ENCODE results near the gene GUCY1A2. TPM values are rescaled to one million over a fixed set of nuclear protein-coding genes. Genes with fewer than 3 reads are reported as not detected.

GUCY1A2 gene
- total and polyA plus RNA-seq, 2 donors (not counting 1 experiment from before 2014, with no cell fraction given) = not detected

- no peaks in the 10 kb centered on the region for H3K27me3 ChIP-seq (replicated peaks in 1 of 4; ENCODE audit: control extremely low read depth in 1 of 4, control insufficient read depth in 3 of 4, insufficient read depth in 4 of 4, low read length in 3 of 4)
- H2AFZ ChIP-seq (ENCODE audit: insufficient read depth, low read depth, low read length, poor library complexity, severe bottlenecking) = no peak overlapping the region
- H4K20me1 ChIP-seq (ENCODE audit: control insufficient read depth, insufficient read depth, low read length, poor library complexity, severe bottlenecking) = no peaks in the 10 kb centered on the region
- Mint-ChIP-seq H3K4me3 (no peak overlapping the region), H3K27me3 (no peaks in the 10 kb centered on the region), H3K4me1 (no peaks in the 10 kb centered on the region), H3K9me3 (ENCODE audit: insufficient read depth) (peaks cover 2% of the 10 kb centered on the region), H3K27ac (no peak overlapping the region)
- no peak overlapping the region for H3K27ac ChIP-seq (ENCODE audit: low read length in 2 of 2)
- ChIA-PET POLR2A (no interaction called here), CTCF (no interaction called here)
- H3K79me2 ChIP-seq (ENCODE audit: control insufficient read depth, insufficient read depth, low read length) = no peaks in the 10 kb centered on the region
- intact Hi-C loops (cut with micrococcal nuclease) = no loop called here
- ATAC-seq (ENCODE audit: low read depth) (no peak), DNase-seq (no peak)
- no peaks in the 10 kb centered on the region for H3K4me1 ChIP-seq (ENCODE audit: control insufficient read depth in 2 of 2, insufficient read depth in 2 of 2, low read length in 2 of 2)
- TF ChIP-seq EZH2 (IDR thresholded peaks at IDR 0.05; ENCODE audit: borderline replicate concordance, insufficient read depth, low read depth, low read length, poor library complexity, severe bottlenecking) (no peak), CTCF (IDR thresholded peaks at IDR 0.05) (no peak)
- WGBS (ENCODE audit: insufficient coverage) = no CpG with 5 or more reads among the region's 2 CpGs
- no peak overlapping the region for H3K9ac ChIP-seq (ENCODE audit: low read length)
- no peaks in the 10 kb centered on the region for H3K9me3 ChIP-seq (ENCODE audit: control extremely low read depth in 1 of 3, control insufficient read depth in 2 of 3, insufficient read depth in 1 of 3, low read length in 2 of 3)
- H3K36me3 ChIP-seq (replicated peaks in 1 of 2; ENCODE audit: control extremely low read depth in 1 of 2, control insufficient read depth in 1 of 2, extremely low read depth in 1 of 2, insufficient read depth in 2 of 2, low read length in 1 of 2) = no peaks in the 10 kb centered on the region
- no peak overlapping the region for H3K4me2 ChIP-seq (replicated peaks; ENCODE audit: low read depth, low read length, poor library complexity, severe bottlenecking)
- H3K4me3 ChIP-seq (ENCODE audit: control extremely low read depth in 1 of 5, extremely low read depth in 1 of 5, insufficient read depth in 1 of 5, low read depth in 2 of 5, low read length in 4 of 5) = no peak overlapping the region
These were observed 100.3 kb downstream of the GUCY1A2 start for GRCh38 chr11:106917973-106918372.

GRCh38 chr11:106914409-106914808, 103.9 kb downstream of the GUCY1A2 start:
- no peak overlapping the region for H3K27ac ChIP-seq (ENCODE audit: low read length in 2 of 2)
- intact Hi-C loops (cut with micrococcal nuclease) = no loop called here
- DNase-seq = no peak
- H4K20me1 ChIP-seq (ENCODE audit: control insufficient read depth, insufficient read depth, low read length, poor library complexity, severe bottlenecking) = no peaks in the 10 kb centered on the region
- Mint-ChIP-seq H3K4me3 (no peak overlapping the region), H3K9me3 (ENCODE audit: insufficient read depth) (peaks cover 2% of the 10 kb centered on the region), H3K27ac (no peak overlapping the region), H3K4me1 (no peaks in the 10 kb centered on the region), H3K27me3 (no peaks in the 10 kb centered on the region)
- CTCF ChIA-PET = no interaction called here
- H3K4me3 ChIP-seq (ENCODE audit: control extremely low read depth in 1 of 5, extremely low read depth in 1 of 5, insufficient read depth in 1 of 5, low read depth in 2 of 5, low read length in 4 of 5) = no peak overlapping the region
- no CpG with 5 or more reads among the region's 1 CpG for WGBS (ENCODE audit: insufficient coverage)
- TF ChIP-seq EZH2 (IDR thresholded peaks at IDR 0.05; ENCODE audit: borderline replicate concordance, insufficient read depth, low read depth, low read length, poor library complexity, severe bottlenecking) (no peak), CTCF (IDR thresholded peaks at IDR 0.05) (no peak)
- H2AFZ ChIP-seq (ENCODE audit: insufficient read depth, low read depth, low read length, poor library complexity, severe bottlenecking) = no peak overlapping the region
- H3K27me3 ChIP-seq (replicated peaks in 1 of 4; ENCODE audit: control extremely low read depth in 1 of 4, control insufficient read depth in 3 of 4, insufficient read depth in 4 of 4, low read length in 3 of 4) = no peaks in the 10 kb centered on the region
- no peak overlapping the region for H3K9ac ChIP-seq (ENCODE audit: low read length)
- no peaks in the 10 kb centered on the region for H3K79me2 ChIP-seq (ENCODE audit: control insufficient read depth, insufficient read depth, low read length)
- H3K9me3 ChIP-seq (ENCODE audit: control extremely low read depth in 1 of 3, control insufficient read depth in 2 of 3, insufficient read depth in 1 of 3, low read length in 2 of 3) = no peaks in the 10 kb centered on the region
- ATAC-seq (ENCODE audit: low read depth) = no peak
- no peak overlapping the region for H3K4me2 ChIP-seq (replicated peaks; ENCODE audit: low read depth, low read length, poor library complexity, severe bottlenecking)
- no peaks in the 10 kb centered on the region for H3K36me3 ChIP-seq (replicated peaks in 1 of 2; ENCODE audit: control extremely low read depth in 1 of 2, control insufficient read depth in 1 of 2, extremely low read depth in 1 of 2, insufficient read depth in 2 of 2, low read length in 1 of 2)
- POLR2A ChIA-PET = no interaction called here
- no peaks in the 10 kb centered on the region for H3K4me1 ChIP-seq (ENCODE audit: control insufficient read depth in 2 of 2, insufficient read depth in 2 of 2, low read length in 2 of 2)

Measured in B cell (primary cell).